K562 (cell line): Measurements from ENCODE around the gene PFDN2. TPM values are rescaled to one million over a fixed set of nuclear protein-coding genes. Genes with fewer than 3 reads are reported as not detected.
A peak's percentile ranks its signal among the peaks of the same experiment; 100 is the strongest.

Experiments used
- ATF1 ChIP-seq, 2 experiments: fragments of 450-650 bp in 1 of 2; IDR thresholded peaks; 2 replicates each; pipeline ENCODE4 v1.6.1; 2016; ENCODE audit warnings: missing compliant biosample characterization in 1 of 2, missing genetic modification characterization in 1 of 2
- CHD1 ChIP-seq: fragments of 200-600 bp; sonication (generic); IDR thresholded peaks from one replicate; pipeline ENCODE4 v1.6.1; 2012; ENCODE audit warnings: mild to moderate bottlenecking, moderate library complexity, low read length, inconsistent platforms
- ETS2 ChIP-seq: IDR thresholded peaks from 2 replicates; pipeline ENCODE4 v1.6.1; 2016; ENCODE audit warnings: borderline replicate concordance, missing genetic modification characterization, mild to moderate bottlenecking, moderate library complexity, missing compliant biosample characterization; ENCODE audit not compliant: poor library complexity, severe bottlenecking
- HDAC8 ChIP-seq: fragments of 450-650 bp; IDR thresholded peaks from 2 replicates; pipeline ENCODE4 v1.6.1; 2016; ENCODE audit warnings: mild to moderate bottlenecking, missing genetic modification characterization, moderate library complexity, missing compliant biosample characterization
- MITF ChIP-seq: IDR thresholded peaks from 2 replicates; pipeline ENCODE4 v1.6.1; 2014; ENCODE audit warnings: antibody characterized with exemption
- MYC ChIP-seq, 2 experiments: fragments of 250-450 bp in 1 of 2; sonication (Bioruptor Pico) in 1 of 2; IDR thresholded peaks; 2 replicates each; pipeline versions ENCODE4 v1.5.1 to v1.6.1; 2012 to 2021; ENCODE audit warnings: low read depth in 2 of 2, borderline replicate concordance in 1 of 2, improper control_type of control experiment in 1 of 2, low read length in 1 of 2, mild to moderate bottlenecking in 1 of 2, moderate library complexity in 1 of 2
- NR2C2 ChIP-seq, 2 experiments: fragments of 200-800 bp in 1 of 2; sonication (Bioruptor generic) in 1 of 2; sonication (generic) in 1 of 2; formaldehyde crosslinking in 1 of 2; IDR thresholded peaks; 2 replicates each; pipeline versions ENCODE4 v1.6.1 to v1.8.0; 2016 to 2022; ENCODE audit warnings: mild to moderate bottlenecking in 1 of 2, missing compliant biosample characterization in 1 of 2, missing genetic modification characterization in 1 of 2, missing genetic modification reagents in 1 of 2
- OTX1 ChIP-seq: fragments of 450-650 bp; formaldehyde crosslinking; IDR thresholded peaks from 2 replicates; pipeline ENCODE4 v1.4.0; 2022; ENCODE audit warnings: mild to moderate bottlenecking
- PRMT5 ChIP-seq: sonication (generic); formaldehyde crosslinking; IDR thresholded peaks from 2 replicates; pipeline ENCODE4 v1.5.0; 2020; ENCODE audit warnings: missing genetic modification reagents
- STAT5A ChIP-seq: IDR thresholded peaks from 2 replicates; pipeline ENCODE4 v1.6.1; 2012; ENCODE audit warnings: low read length, inconsistent platforms, borderline replicate concordance
- THAP7 ChIP-seq: fragments of 250-450 bp; sonication (Bioruptor Pico); IDR thresholded peaks from 2 replicates; pipeline ENCODE4 v1.5.0; 2021
- ZBTB12 ChIP-seq: fragments of 250-450 bp; sonication (Bioruptor Pico); IDR thresholded peaks from 2 replicates; pipeline ENCODE4 v1.4.0; 2020
- ZMIZ1 ChIP-seq, 2 experiments: fragments of 150-350 bp in 1 of 2; IDR thresholded peaks; 2 replicates each; pipeline ENCODE4 v1.6.1; 2012 to 2016; ENCODE audit warnings: low read depth in 2 of 2, low read length in 2 of 2, mild to moderate bottlenecking in 1 of 2, moderate library complexity in 1 of 2
- ZNF253 ChIP-seq: fragments of 250-450 bp; sonication (Bioruptor Pico); conservative IDR thresholded peaks from 2 replicates; pipeline ENCODE4 v1.6.1; 2021; ENCODE audit warnings: mild to moderate bottlenecking
- ZNF280A ChIP-seq: fragments of 450-650 bp; IDR thresholded peaks from 2 replicates; pipeline ENCODE4 v1.6.1; 2018; ENCODE audit warnings: mild to moderate bottlenecking, low read depth; ENCODE audit not compliant: partially characterized antibody
- ZNF316 ChIP-seq: fragments of 450-650 bp; IDR thresholded peaks from 2 replicates; pipeline ENCODE4 v1.6.1; 2016
- ZNF644 ChIP-seq: fragments of 200-800 bp; sonication (Bioruptor generic); IDR thresholded peaks from 2 replicates; pipeline ENCODE4 v1.6.1; 2016; ENCODE audit warnings: low read depth, missing genetic modification characterization, missing compliant biosample characterization
- polyA plus RNA-seq, 8 experiments: library from polyadenylated mRNA; depleted of rRNA in 4 of 8; stranded (reverse) in 5 of 8; unstranded in 3 of 8; fragments of >200 nt; fragmentation: Nextera tagmentation in 2 of 8; fragmentation: Illumina TruSeq in 1 of 8; extraction: Ambion mirVana in 2 of 8; extraction: Trizol in 1 of 8; gene quantifications; 2 replicates each; pipeline versions ENCODE4 v1.2.1 to v1.2.3, GENCODE V29; 2011 to 2014; ENCODE audit warnings: inconsistent platforms in 1 of 8, missing spikeins in 1 of 8
- total RNA-seq, 7 experiments: library from RNA; depleted of rRNA in 6 of 7; stranded (reverse); fragments of >200 nt in 6 of 7; fragmentation: Illumina TruSeq in 2 of 7; extraction: Trizol in 2 of 7; gene quantifications; 2 replicates each; pipeline versions ENCODE4 v1.2.1 to v1.2.3, GENCODE V29; 2011 to 2021; ENCODE audit warnings: low replicate concordance in 1 of 7

The PFDN2 gene
- total and polyA plus RNA-seq, 9 of the 15 experiments (the other 6 are each of a cell fraction or from before 2014, with no cell fraction given), result 50.2 to 361 (median 144) TPM

GRCh38 chr1:161117759-161118581 is at the start of gene PFDN2, which contains the start of gene NIT1 (continued):
- no peak for TF ChIP-seq ETS2
- TF ChIP-seq ZNF280A, result no peak
- TF ChIP-seq MITF, result 0 out of 2 replicates have a peak, but pooled peaks have one; percentile 3
- no peak for TF ChIP-seq HDAC8
- no peak for TF ChIP-seq ZNF316
- peak; percentile 74; the same call in 1 of the 2 replicates for TF ChIP-seq MYC (IDR thresholded peaks at IDR 0.05; ENCODE audit: low read depth, low read length)
- TF ChIP-seq MYC (CRISPR knock-in tag; IDR thresholded peaks at IDR 0.05; ENCODE audit: borderline replicate concordance, low read depth), result peak; percentile 84; the same call in 1 of the 2 replicates
- no peak for TF ChIP-seq THAP7 (CRISPR knock-in tag)
- TF ChIP-seq PRMT5, result no peak
- no peak for TF ChIP-seq ATF1 (CRISPR knock-in tag; IDR thresholded peaks at IDR 0.05)
- TF ChIP-seq ATF1 (tag; IDR thresholded peaks at IDR 0.05), result peak; percentile 92
- peak; percentile 83 for TF ChIP-seq NR2C2 (CRISPR knock-in tag; IDR thresholded peaks at IDR 0.05)
- TF ChIP-seq NR2C2 (tag; IDR thresholded peaks at IDR 0.05), result peak; percentile 45
- TF ChIP-seq OTX1 (CRISPR knock-in tag), result no peak
- TF ChIP-seq STAT5A, result no peak
- TF ChIP-seq ZNF253 (CRISPR knock-in tag), result no peak
- TF ChIP-seq CHD1, result peak; percentile 70
- peak; percentile 87 for TF ChIP-seq ZBTB12 (CRISPR knock-in tag)
- TF ChIP-seq ZNF644, result no peak
- no peak for TF ChIP-seq ZMIZ1 (IDR thresholded peaks at IDR 0.05; ENCODE audit: low read depth in 2 of 2, low read length in 2 of 2)
